K562 (cell line): ENCODE data around the gene PGLYRP1.

ENCODE experiments used
- CBFA2T2 ChIP-seq: fragments of 450-650 bp; conservative IDR thresholded peaks from 2 replicates; pipeline ENCODE4 v1.6.1; 2017; ENCODE audit warnings: mild to moderate bottlenecking
- DIDO1 ChIP-seq: fragments of 450-650 bp; IDR thresholded peaks from 2 replicates; pipeline ENCODE4 v1.6.1; 2016; ENCODE audit warnings: low read depth, missing biosample characterization, missing genetic modification characterization
- E2F3 ChIP-seq: fragments of 250-450 bp; sonication (Bioruptor Pico); IDR thresholded peaks from 2 replicates; pipeline ENCODE4 v1.4.0; 2020; ENCODE audit warnings: mild to moderate bottlenecking
- EP300 ChIP-seq: IDR thresholded peaks from 2 replicates; pipeline ENCODE4 v1.6.1; 2012; ENCODE audit warnings: low read length, improper control_type of control experiment
- ESRRA ChIP-seq: fragments of 450-650 bp; IDR thresholded peaks from 2 replicates; pipeline ENCODE4 v1.6.1; 2014; ENCODE audit warnings: low read depth, mild to moderate bottlenecking, moderate library complexity, borderline replicate concordance
- ETS2 ChIP-seq: IDR thresholded peaks from 2 replicates; pipeline ENCODE4 v1.6.1; 2016; ENCODE audit warnings: borderline replicate concordance, missing genetic modification characterization, mild to moderate bottlenecking, moderate library complexity, missing compliant biosample characterization; ENCODE audit not compliant: poor library complexity, severe bottlenecking
- HCFC1 ChIP-seq: IDR thresholded peaks from 2 replicates; pipeline ENCODE4 v1.6.1; 2012; ENCODE audit warnings: low read depth, low read length, improper control_type of control experiment
- PHF8 ChIP-seq: fragments of 200-600 bp; sonication (generic); IDR thresholded peaks from 2 replicates; pipeline ENCODE4 v1.6.1; 2012; ENCODE audit warnings: mixed run types, mild to moderate bottlenecking, inconsistent platforms, low read length, moderate library complexity, borderline replicate concordance
- POLR2A ChIP-seq: fragments of 450-650 bp; conservative IDR thresholded peaks from 2 replicates; pipeline ENCODE4 v1.6.1; 2016
- ZNF12 ChIP-seq: sonication (generic); formaldehyde crosslinking; IDR thresholded peaks from 2 replicates; pipeline ENCODE4 v1.4.0; 2020; ENCODE audit warnings: mild to moderate bottlenecking, missing genetic modification reagents
- ZNF197 ChIP-seq: fragments of 200-800 bp; sonication (Bioruptor generic); IDR thresholded peaks from 2 replicates; pipeline ENCODE4 v1.6.1; 2016; ENCODE audit warnings: low read depth, missing genetic modification characterization, missing compliant biosample characterization
- ZNF507 ChIP-seq: conservative IDR thresholded peaks from 2 replicates; pipeline ENCODE4 v1.6.1; 2017; ENCODE audit warnings: missing genetic modification characterization, missing compliant biosample characterization
- TF ChIP-seq, protein P1 (sequence below), 3 experiments: IDR thresholded peaks in 2 of 3; conservative IDR thresholded peaks in 1 of 3; 2 replicates each; pipeline ENCODE4 v1.5.1; 2011 to 2012; ENCODE audit warnings: low read length in 3 of 3, mild to moderate bottlenecking in 3 of 3, control low read depth in 2 of 3, improper control_type of control experiment in 1 of 3, inconsistent platforms in 1 of 3, low read depth in 1 of 3, mixed read lengths in 1 of 3, moderate library complexity in 1 of 3; ENCODE audit not compliant: insufficient read depth in 2 of 3
- TF ChIP-seq, protein P2 (sequence below): fragments of 450-650 bp; formaldehyde crosslinking; IDR thresholded peaks from 2 replicates; pipeline ENCODE4 v1.4.0; 2020; ENCODE audit warnings: mild to moderate bottlenecking, moderate library complexity

DNA sequence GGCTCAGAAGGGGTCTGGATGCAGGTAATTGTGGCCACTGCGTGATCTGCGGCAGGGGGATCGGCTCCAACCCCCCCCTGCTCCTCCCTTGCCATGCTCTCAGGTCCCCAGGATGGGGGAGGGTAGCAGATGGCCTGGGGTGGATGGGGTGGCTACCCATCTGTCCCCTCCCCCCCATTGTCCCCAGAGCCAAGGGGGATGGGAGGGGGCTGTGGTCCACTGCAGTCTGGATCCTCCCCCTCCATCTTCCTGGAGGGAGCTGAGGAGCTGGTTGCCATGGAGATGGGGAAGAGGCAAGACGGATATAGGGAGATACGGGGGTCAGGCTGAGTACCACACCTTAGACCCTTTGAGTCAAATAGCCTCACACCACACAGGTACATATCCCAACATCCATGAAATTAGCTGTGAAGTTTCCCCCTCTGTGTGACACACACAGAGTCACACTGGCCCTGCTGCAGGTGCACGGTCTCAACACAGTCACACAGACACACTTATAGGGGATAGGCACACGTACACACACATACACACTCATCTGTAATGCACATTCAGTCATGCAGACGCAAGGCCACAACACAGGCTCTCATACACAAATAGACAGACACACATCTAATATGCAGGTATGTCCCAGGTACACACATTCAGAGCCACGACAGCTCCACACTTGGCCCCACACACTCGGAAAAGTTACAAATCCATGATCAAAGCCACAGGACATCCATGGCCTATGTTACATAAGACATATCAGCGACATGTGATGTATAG is 47.4 kb downstream of the PGLYRP1 start:
- TF ChIP-seq PHF8 (no peak), ESRRA (no peak), E2F3 (no peak), DIDO1 (tag) (no peak), ETS2 (no peak), CBFA2T2 (no peak), HCFC1 (no peak), ZNF507 (no peak), EP300 (no peak), ZNF12 (CRISPR knock-in tag) (no peak), ZNF197 (CRISPR knock-in tag) (no peak), POLR2A (no peak)
- TF ChIP-seq, protein P1, sequence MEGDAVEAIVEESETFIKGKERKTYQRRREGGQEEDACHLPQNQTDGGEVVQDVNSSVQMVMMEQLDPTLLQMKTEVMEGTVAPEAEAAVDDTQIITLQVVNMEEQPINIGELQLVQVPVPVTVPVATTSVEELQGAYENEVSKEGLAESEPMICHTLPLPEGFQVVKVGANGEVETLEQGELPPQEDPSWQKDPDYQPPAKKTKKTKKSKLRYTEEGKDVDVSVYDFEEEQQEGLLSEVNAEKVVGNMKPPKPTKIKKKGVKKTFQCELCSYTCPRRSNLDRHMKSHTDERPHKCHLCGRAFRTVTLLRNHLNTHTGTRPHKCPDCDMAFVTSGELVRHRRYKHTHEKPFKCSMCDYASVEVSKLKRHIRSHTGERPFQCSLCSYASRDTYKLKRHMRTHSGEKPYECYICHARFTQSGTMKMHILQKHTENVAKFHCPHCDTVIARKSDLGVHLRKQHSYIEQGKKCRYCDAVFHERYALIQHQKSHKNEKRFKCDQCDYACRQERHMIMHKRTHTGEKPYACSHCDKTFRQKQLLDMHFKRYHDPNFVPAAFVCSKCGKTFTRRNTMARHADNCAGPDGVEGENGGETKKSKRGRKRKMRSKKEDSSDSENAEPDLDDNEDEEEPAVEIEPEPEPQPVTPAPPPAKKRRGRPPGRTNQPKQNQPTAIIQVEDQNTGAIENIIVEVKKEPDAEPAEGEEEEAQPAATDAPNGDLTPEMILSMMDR (IDR thresholded peaks at IDR 0.05 in 2 of 3, conservative IDR thresholded peaks at IDR 0.05 in 1 of 3; ENCODE audit: insufficient read depth in 2 of 3, low read depth in 1 of 3, low read length in 3 of 3), result no peak
- TF ChIP-seq, protein P2, sequence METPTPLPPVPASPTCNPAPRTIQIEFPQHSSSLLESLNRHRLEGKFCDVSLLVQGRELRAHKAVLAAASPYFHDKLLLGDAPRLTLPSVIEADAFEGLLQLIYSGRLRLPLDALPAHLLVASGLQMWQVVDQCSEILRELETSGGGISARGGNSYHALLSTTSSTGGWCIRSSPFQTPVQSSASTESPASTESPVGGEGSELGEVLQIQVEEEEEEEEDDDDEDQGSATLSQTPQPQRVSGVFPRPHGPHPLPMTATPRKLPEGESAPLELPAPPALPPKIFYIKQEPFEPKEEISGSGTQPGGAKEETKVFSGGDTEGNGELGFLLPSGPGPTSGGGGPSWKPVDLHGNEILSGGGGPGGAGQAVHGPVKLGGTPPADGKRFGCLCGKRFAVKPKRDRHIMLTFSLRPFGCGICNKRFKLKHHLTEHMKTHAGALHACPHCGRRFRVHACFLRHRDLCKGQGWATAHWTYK, result no peak
